Activated naive CD4-positive, alpha-beta T cell treated with anti-CD3 and anti-CD28 coated beads, Interleukin-2, amount 10 ng/mL, durations not matched to agents 7 days and 5 days (primary cell): ENCODE data around the gene ZNF784.
"Not testable (repeated sequence)": the region's sequence is repeated elsewhere in the genome, so short reads cannot be mapped to it uniquely, and the experiment has no call there.

Experiments used
- CTCF ChIA-PET: fragments of 350-600 bp; sonication (Branson Sonifier 250); formaldehyde crosslinking; loops from one replicate; lab custom pipeline; 2021; ENCODE audit warnings: antibody characterized with exemption; lab: Charles Lee
- DNase-seq: peaks from one replicate; pipeline ENCODE4 v3.0.0-alpha.2; 2020
- H3K27ac Mint-ChIP-seq: one replicate; pipeline ENCODE4 v1.8.0; 2021; ENCODE audit warnings: mild to moderate bottlenecking, moderate library complexity, mixed read lengths
- H3K27me3 Mint-ChIP-seq: one replicate; pipeline ENCODE4 v1.8.0; 2021; ENCODE audit warnings: mild to moderate bottlenecking, mixed read lengths
- H3K36me3 Mint-ChIP-seq: one replicate; pipeline ENCODE4 v1.8.0; 2021; ENCODE audit warnings: mixed read lengths
- H3K4me1 Mint-ChIP-seq: one replicate; pipeline ENCODE4 v1.8.0; 2021; ENCODE audit warnings: mixed read lengths
- H3K4me3 Mint-ChIP-seq: one replicate; pipeline ENCODE4 v1.8.0; 2021; ENCODE audit warnings: mild to moderate bottlenecking, moderate library complexity, mixed read lengths
- H3K9me3 Mint-ChIP-seq: one replicate; pipeline ENCODE4 v1.8.0; 2021; ENCODE audit warnings: mixed read lengths

ZNF784 gene

GRCh38 chr19:55593096-55593772 is 31.1 kb downstream of the ZNF784 start:
- Mint-ChIP-seq H3K9me3 (peaks cover 2% of the 10 kb centered on the region), H3K27me3 (no peaks in the 10 kb centered on the region), H3K36me3 (peaks cover 35% of the 10 kb centered on the region), H3K4me3 (no peak overlapping the region), H3K4me1 (peaks cover 7% of the 10 kb centered on the region), H3K27ac (no peak overlapping the region)
- no peak for DNase-seq
- CTCF ChIA-PET: no interaction called here

- CTCF ChIA-PET: no interaction called here
- DNase-seq: no peak
- Mint-ChIP-seq H3K9me3 (peaks cover 2% of the 10 kb centered on the region), H3K4me3 (no peak overlapping the region), H3K4me1 (peaks cover 7% of the 10 kb centered on the region), H3K27me3 (peaks cover under 1% of the 10 kb centered on the region), H3K27ac (no peak overlapping the region), H3K36me3 (peaks cover 32% of the 10 kb centered on the region)
Observed at GRCh38 chr19:55592391-55593090, 31.8 kb downstream of the ZNF784 start.

DNA sequence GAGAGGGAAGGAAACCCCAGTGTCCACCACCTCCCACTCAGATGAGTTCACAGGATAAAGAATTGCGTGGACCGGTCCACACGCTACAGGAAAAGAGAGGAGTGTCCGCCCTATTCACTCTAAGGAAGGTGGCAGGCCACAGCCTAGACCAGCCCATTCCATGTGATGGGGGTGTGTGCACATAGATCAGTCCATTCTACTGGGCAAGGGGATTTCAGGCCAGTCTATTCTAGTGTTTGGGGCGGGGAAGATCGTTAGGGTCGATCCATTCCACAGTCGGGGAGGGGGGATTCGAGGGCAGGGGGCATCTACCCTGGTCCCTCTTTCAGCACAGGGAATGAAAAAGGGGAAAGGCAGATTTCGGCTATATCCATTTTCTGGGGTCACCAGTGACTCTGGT is 32.8 kb downstream of the ZNF784 start:
- Mint-ChIP-seq H3K27me3 (peaks cover 10% of the 10 kb centered on the region), H3K9me3 (peaks cover 2% of the 10 kb centered on the region), H3K36me3 (peaks cover 27% of the 10 kb centered on the region), H3K27ac (no peak overlapping the region), H3K4me3 (no peak overlapping the region), H3K4me1 (peaks cover 15% of the 10 kb centered on the region)
- no peak for DNase-seq
- CTCF ChIA-PET: no interaction called here

DNA sequence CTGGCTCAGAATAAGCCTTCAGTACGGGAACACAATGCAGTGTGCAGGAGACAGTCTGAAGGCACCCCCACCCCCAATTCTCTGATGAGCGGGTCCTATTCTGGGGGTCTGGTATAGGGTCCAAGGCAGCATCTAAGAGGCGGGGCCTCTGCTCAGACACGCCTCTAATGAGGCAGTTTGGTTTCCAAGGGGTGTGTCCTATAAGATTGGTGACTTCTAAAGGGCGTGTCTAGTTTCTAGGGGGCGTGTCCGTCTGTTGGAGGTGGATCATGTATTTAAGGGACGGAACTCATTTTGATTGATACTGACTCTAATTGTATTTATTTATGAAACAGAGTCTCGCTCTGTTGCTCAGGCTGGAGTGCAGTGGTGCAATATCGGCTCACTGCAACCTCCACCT is 33.7 kb downstream of the ZNF784 start:
- no peak for DNase-seq
- Mint-ChIP-seq H3K4me3 (no peak overlapping the region), H3K27me3 (peaks cover 20% of the 10 kb centered on the region)

GRCh38 chr19:55590109-55590508 is 34.3 kb downstream of the ZNF784 start:
- CTCF ChIA-PET: no interaction called here
- H3K36me3 Mint-ChIP-seq: peaks cover 12% of the 10 kb centered on the region
- peaks cover 25% of the 10 kb centered on the region for H3K27me3 Mint-ChIP-seq
- no peak overlapping the region for H3K27ac Mint-ChIP-seq
- H3K4me3 Mint-ChIP-seq: no peak overlapping the region
- peaks cover 2% of the 10 kb centered on the region for H3K9me3 Mint-ChIP-seq
- peaks cover 24% of the 10 kb centered on the region for H3K4me1 Mint-ChIP-seq
- no peak for DNase-seq

More for the DNA sequence above, 33.7 kb downstream of the ZNF784 start:
- Mint-ChIP-seq H3K4me1 (peaks cover 19% of the 10 kb centered on the region), H3K27ac (no peak overlapping the region), H3K9me3 (peaks cover 2% of the 10 kb centered on the region), H3K36me3 (peaks cover 17% of the 10 kb centered on the region)
- CTCF ChIA-PET: no interaction called here

DNA sequence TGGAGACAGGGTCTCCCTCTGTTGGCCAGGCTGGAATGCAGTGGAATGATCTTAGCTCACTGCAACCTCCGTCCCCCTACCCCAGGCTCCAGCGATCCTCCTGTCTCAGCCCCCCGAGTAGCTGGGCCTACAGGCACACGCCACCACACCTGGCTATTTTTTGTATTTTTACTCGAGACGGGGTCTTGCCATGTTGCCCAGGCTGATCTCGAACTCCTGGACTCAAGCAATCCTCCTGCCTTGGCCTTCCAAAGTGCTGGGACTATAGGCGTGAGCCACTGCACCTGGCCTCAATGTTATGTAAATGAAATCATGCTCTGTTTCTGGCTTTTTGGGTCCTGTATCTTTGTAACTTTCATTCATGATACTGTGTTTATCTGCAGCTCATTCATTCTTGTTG is 35.6 kb downstream of the ZNF784 start:
- H3K4me3 Mint-ChIP-seq: no peak overlapping the region
- H3K27me3 Mint-ChIP-seq: peaks cover 34% of the 10 kb centered on the region
- DNase-seq: no peak
- peaks cover 7% of the 10 kb centered on the region for H3K36me3 Mint-ChIP-seq
- no peaks in the 10 kb centered on the region for H3K9me3 Mint-ChIP-seq
- no peak overlapping the region for H3K27ac Mint-ChIP-seq
- H3K4me1 Mint-ChIP-seq: peaks cover 22% of the 10 kb centered on the region
- CTCF ChIA-PET: no interaction called here

GRCh38 chr19:55586976-55587668 is 37.2 kb downstream of the ZNF784 start:
- Mint-ChIP-seq H3K27me3 (peaks cover 34% of the 10 kb centered on the region), H3K9me3 (no peaks in the 10 kb centered on the region), H3K4me3 (peak overlapping the region; percentile 62), H3K36me3 (peaks cover 4% of the 10 kb centered on the region), H3K27ac (peak overlapping the region; percentile 45), H3K4me1 (peaks cover 22% of the 10 kb centered on the region)
- peak; percentile 95 for DNase-seq
- CTCF ChIA-PET: interaction anchor here (0.9 to 1.5 kb wide), 3 partner anchors 12 to 46 kb away, joined by 4 to 6 read pairs (median 4); partner anchors contain the start of genes FIZ1 and ZNF865

DNA sequence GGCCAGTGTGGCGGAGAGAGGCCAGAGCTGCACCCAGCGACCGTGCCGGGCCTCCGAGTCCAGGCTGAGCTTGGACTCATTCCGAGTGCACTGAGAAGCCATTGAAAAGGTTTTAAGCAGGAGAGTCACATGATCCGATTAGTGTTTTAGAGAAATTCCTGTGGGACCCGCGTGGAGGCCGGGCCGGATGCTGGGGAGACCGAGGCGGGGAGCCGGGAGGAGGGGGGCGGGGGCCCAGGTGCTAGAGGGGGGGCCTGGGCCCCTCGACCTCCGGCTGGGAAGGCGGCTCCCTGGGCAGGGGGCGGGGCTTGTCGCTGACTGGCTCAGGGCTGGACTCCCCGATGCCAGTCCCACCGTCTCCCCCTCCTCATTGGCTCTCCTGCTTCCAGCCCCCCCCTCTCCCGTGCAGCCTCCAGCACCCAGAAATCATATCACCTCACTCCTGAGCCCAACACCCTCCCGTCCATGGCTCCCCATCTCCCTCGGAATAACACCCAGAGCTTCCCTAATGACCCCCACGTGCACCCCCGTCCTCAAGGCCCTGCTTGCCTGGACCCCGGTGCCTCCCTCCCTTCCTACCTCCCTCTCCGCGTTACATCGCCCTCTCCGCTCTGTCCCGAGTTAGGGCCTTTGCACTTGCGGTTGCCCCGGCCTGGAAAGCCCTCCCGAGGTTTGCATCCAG is 38.6 kb downstream of the ZNF784 start:
- CTCF ChIA-PET: interaction anchor here (0.8 kb wide), 1 partner anchor 20 kb away, joined by 3 read pairs; the partner anchor contains the start of gene ZNF865
- Mint-ChIP-seq H3K4me1 (peaks cover 30% of the 10 kb centered on the region), H3K9me3 (no peaks in the 10 kb centered on the region), H3K27ac (no peak overlapping the region), H3K4me3 (no peak overlapping the region), H3K27me3 (peaks cover 38% of the 10 kb centered on the region), H3K36me3 (no peaks in the 10 kb centered on the region)
- DNase-seq: peak; percentile 50

GRCh38 chr19:55584871-55585270 is 39.5 kb downstream of the ZNF784 start:
- Mint-ChIP-seq H3K36me3 (peaks cover under 1% of the 10 kb centered on the region), H3K9me3 (no peaks in the 10 kb centered on the region), H3K27ac (no peak overlapping the region), H3K4me3 (no peak overlapping the region), H3K27me3 (peaks cover 38% of the 10 kb centered on the region), H3K4me1 (peaks cover 32% of the 10 kb centered on the region)
- no peak for DNase-seq
- CTCF ChIA-PET: interaction anchor here (0.7 to 1.7 kb wide), 2 partner anchors 11 to 21 kb away, joined by 3 read pairs; no protein-coding TSS in a partner anchor

DNA sequence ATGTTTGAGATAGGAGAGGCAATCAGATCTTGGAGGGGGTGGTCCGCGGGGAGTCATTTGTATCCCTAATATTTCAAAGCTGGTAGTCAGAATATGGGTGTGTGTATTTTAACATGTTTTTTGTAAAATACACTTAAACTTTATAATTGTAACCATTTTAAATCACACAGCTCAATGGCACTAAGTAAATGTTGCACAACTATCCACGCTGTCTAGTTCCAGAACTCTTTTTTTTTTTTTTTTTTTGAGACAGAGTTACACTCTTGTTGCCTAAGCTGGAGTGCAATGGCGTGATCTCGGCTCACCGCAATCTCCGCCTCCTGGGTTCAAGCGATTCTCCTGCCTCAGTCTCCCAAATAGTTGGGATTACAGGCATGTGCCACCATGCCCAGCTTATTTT is 40.5 kb downstream of the ZNF784 start:
- peaks cover 35% of the 10 kb centered on the region for H3K4me1 Mint-ChIP-seq
- H3K4me3 Mint-ChIP-seq, H3K9me3 Mint-ChIP-seq, DNase-seq, H3K36me3 Mint-ChIP-seq, H3K27ac Mint-ChIP-seq: not testable (repeated sequence)
- peaks cover 38% of the 10 kb centered on the region for H3K27me3 Mint-ChIP-seq
- CTCF ChIA-PET: interaction anchor here (0.7 to 1.7 kb wide), 2 partner anchors 10 to 22 kb away, joined by 3 read pairs; no protein-coding TSS in a partner anchor

GRCh38 chr19:55582284-55582683 is 42.1 kb downstream of the ZNF784 start:
- H3K36me3 Mint-ChIP-seq, H3K9me3 Mint-ChIP-seq, CTCF ChIA-PET, DNase-seq, H3K27ac Mint-ChIP-seq, H3K4me3 Mint-ChIP-seq: not testable (repeated sequence)
- peaks cover 31% of the 10 kb centered on the region for H3K4me1 Mint-ChIP-seq
- peaks cover 35% of the 10 kb centered on the region for H3K27me3 Mint-ChIP-seq

GRCh38 chr19:55581823-55582223 is 42.5 kb downstream of the ZNF784 start:
- Mint-ChIP-seq H3K9me3 (no peaks in the 10 kb centered on the region), H3K4me3 (no peak overlapping the region), H3K36me3 (peaks cover 7% of the 10 kb centered on the region), H3K4me1 (peaks cover 27% of the 10 kb centered on the region), H3K27ac (no peak overlapping the region), H3K27me3 (peaks cover 31% of the 10 kb centered on the region)
- CTCF ChIA-PET: interaction anchor here (0.7 kb wide), 1 partner anchor 1677 kb away, joined by 3 read pairs; no protein-coding TSS in a partner anchor
- no peak for DNase-seq

- CTCF ChIA-PET: interaction anchor here (0.7 to 1.1 kb wide), 2 partner anchors 25 to 1677 kb away, joined by 3 to 5 read pairs; no protein-coding TSS in a partner anchor
- H3K36me3 Mint-ChIP-seq: peaks cover 9% of the 10 kb centered on the region
- H3K27ac Mint-ChIP-seq: peak overlapping the region; percentile 55
- H3K27me3 Mint-ChIP-seq: peaks cover 25% of the 10 kb centered on the region
- peak overlapping the region; percentile 79 for H3K4me3 Mint-ChIP-seq
- no peaks in the 10 kb centered on the region for H3K9me3 Mint-ChIP-seq
- DNase-seq: peak; percentile 55
- H3K4me1 Mint-ChIP-seq: peaks cover 24% of the 10 kb centered on the region
Observed at GRCh38 chr19:55581145-55581822, 43.1 kb downstream of the ZNF784 start.
